Common myeloid progenitor, CD34-positive (primary cell): ENCODE data around the gene SMIM8.
A peak's percentile ranks its signal among the peaks of the same experiment; 100 is the strongest.

Source experiments
- CTCF ChIA-PET: fragments of 350-600 bp; sonication (Branson Sonifier 250); formaldehyde crosslinking; loops from one replicate; lab custom pipeline; 2021; ENCODE audit warnings: antibody characterized with exemption; lab: Charles Lee
- POLR2A ChIA-PET: fragments of 350-600 bp; sonication (Branson Sonifier 250); formaldehyde crosslinking; loops from one replicate; lab custom pipeline; 2021; ENCODE audit warnings: antibody characterized with exemption; lab: Charles Lee
- DNase-seq, 3 donors: peaks; one replicate each; pipeline versions ENCODE4 v3.0.0 to v3.0.0-alpha.2; 2013
- H3K27ac ChIP-seq, 2 experiments: 1 replicate in 1 of 2; 2 replicates in 1 of 2; pipeline ENCODE4 v1.7.0; 2013; ENCODE audit warnings: inconsistent platforms in 2 of 2, low read length in 2 of 2, mild to moderate bottlenecking in 2 of 2, low read depth in 1 of 2, moderate library complexity in 1 of 2; ENCODE audit not compliant: severe bottlenecking in 2 of 2, insufficient read depth in 1 of 2, poor library complexity in 1 of 2
- H3K27me3 ChIP-seq, 5 experiments: replicated peaks in 2 of 5; 1 replicate in 3 of 5; 2 replicates in 2 of 5; pipeline versions ENCODE4 v1.6.1 to v1.7.0; 2013; ENCODE audit warnings: low read length in 4 of 5, mild to moderate bottlenecking in 2 of 5, moderate library complexity in 2 of 5, inconsistent platforms in 1 of 5; ENCODE audit not compliant: insufficient read depth in 5 of 5, control insufficient read depth in 4 of 5
- H3K36me3 ChIP-seq, 4 experiments: 1 replicate in 2 of 4; 2 replicates in 2 of 4; pipeline versions ENCODE4 v1.6.1 to v1.7.0; 2013; ENCODE audit warnings: low read length in 3 of 4, control low read depth in 1 of 4, mild to moderate bottlenecking in 1 of 4; ENCODE audit not compliant: control insufficient read depth in 4 of 4, insufficient read depth in 4 of 4
- H3K4me1 ChIP-seq, 4 experiments: 1 replicate in 3 of 4; 2 replicates in 1 of 4; pipeline versions ENCODE4 v1.6.1 to v1.7.1; 2013; ENCODE audit warnings: low read length in 3 of 4, mild to moderate bottlenecking in 3 of 4, control low read depth in 1 of 4, inconsistent platforms in 1 of 4, moderate library complexity in 1 of 4; ENCODE audit not compliant: control insufficient read depth in 4 of 4, insufficient read depth in 4 of 4; ENCODE audit errors: control extremely low read depth in 1 of 4
- H3K4me3 ChIP-seq, 7 experiments: 1 replicate in 4 of 7; 2 replicates in 3 of 7; pipeline versions ENCODE4 v1.5.1 to v1.7.0; 2013; ENCODE audit warnings: mild to moderate bottlenecking in 7 of 7, low read length in 6 of 7, moderate library complexity in 6 of 7, inconsistent platforms in 2 of 7, low read depth in 2 of 7, control low read depth in 1 of 7; ENCODE audit not compliant: insufficient read depth in 4 of 7, control insufficient read depth in 1 of 7; ENCODE audit errors: extremely low read depth in 1 of 7
- H3K9me3 ChIP-seq, 5 experiments: 1 replicate in 4 of 5; 2 replicates in 1 of 5; pipeline versions ENCODE4 v1.6.1 to v1.7.1; 2013; ENCODE audit warnings: low read length in 4 of 5, mild to moderate bottlenecking in 2 of 5, inconsistent platforms in 1 of 5, low read depth in 1 of 5, moderate library complexity in 1 of 5; ENCODE audit not compliant: control insufficient read depth in 4 of 5, insufficient read depth in 2 of 5; ENCODE audit errors: control extremely low read depth in 1 of 5
- WGBS: methylation state at CpG from one replicate; pipeline ENCODE4 v1.1.5; 2013; ENCODE audit not compliant: insufficient coverage; 5-methylcytosine and 5-hydroxymethylcytosine counted together

The SMIM8 gene

GRCh38 chr6:87357479-87358196, 35.2 kb downstream of the SMIM8 start:
- CTCF ChIA-PET, result no interaction called here
- WGBS, result no CpG with 5 or more reads among the region's 3 CpGs

GRCh38 chr6:87364602-87365252, 42.3 kb downstream of the SMIM8 start:
- H3K27ac ChIP-seq, result no peak overlapping the region
- peak; percentile 19 to 60 (median 34) for DNase-seq
- H3K9me3 ChIP-seq, result peaks cover 0 to 15% (median 7%) of the 10 kb centered on the region in 5 experiments
- H3K4me3 ChIP-seq, result no peak overlapping the region
- H3K4me1 ChIP-seq, result no peaks in the 10 kb centered on the region
- ChIA-PET POLR2A (no interaction called here), CTCF (no interaction called here)
- 79% methylated on average over 3 of the region's 5 CpGs for WGBS
- H3K36me3 ChIP-seq, result no peaks in the 10 kb centered on the region
- H3K27me3 ChIP-seq, result no peaks in the 10 kb centered on the region

More at GRCh38 chr6:87357479-87358196, 35.2 kb downstream of the SMIM8 start:
- Histone ChIP-seq H3K4me1 (no peaks in the 10 kb centered on the region), H3K27ac (no peak overlapping the region), H3K4me3 (no peak overlapping the region), H3K27me3 (no peaks in the 10 kb centered on the region), H3K9me3 (no peaks in the 10 kb centered on the region), H3K36me3 (peaks cover 0 to 2% (median 0%) of the 10 kb centered on the region in 4 experiments)
- POLR2A ChIA-PET, result no interaction called here
- DNase-seq, result no peak

- H3K4me3 ChIP-seq, result no peak overlapping the region
- H3K9me3 ChIP-seq, result peaks cover 0 to 15% (median 7%) of the 10 kb centered on the region in 5 experiments
- DNase-seq, result no peak
- no peak overlapping the region for H3K27ac ChIP-seq
- ChIA-PET CTCF (no interaction called here), POLR2A (no interaction called here)
- no peaks in the 10 kb centered on the region for H3K36me3 ChIP-seq
- 94% methylated on average over 2 of the region's 4 CpGs for WGBS
- no peaks in the 10 kb centered on the region for H3K27me3 ChIP-seq
- no peaks in the 10 kb centered on the region for H3K4me1 ChIP-seq
Measured at GRCh38 chr6:87366072-87366827, 43.9 kb downstream of the SMIM8 start.

GRCh38 chr6:87366899-87367298, 44.5 kb downstream of the SMIM8 start:
- Histone ChIP-seq H3K27me3 (no peaks in the 10 kb centered on the region), H3K4me1 (no peaks in the 10 kb centered on the region), H3K9me3 (peaks cover 0 to 15% (median 7%) of the 10 kb centered on the region in 5 experiments), H3K4me3 (no peak overlapping the region), H3K36me3 (no peaks in the 10 kb centered on the region), H3K27ac (no peak overlapping the region)
- DNase-seq, result no peak
- WGBS, result 93% methylated on average over 3 of the region's 3 CpGs
- ChIA-PET CTCF (no interaction called here), POLR2A (no interaction called here)

- DNase-seq, result no peak
- H3K36me3 ChIP-seq, result no peaks in the 10 kb centered on the region
Measured at GRCh38 chr6:87373377-87373776, 51.0 kb downstream of the SMIM8 start.

GRCh38 chr6:87375315-87375714, 52.9 kb downstream of the SMIM8 start:
- WGBS, result no CpG with 5 or more reads among the region's 2 CpGs
- H3K27ac ChIP-seq, result no peak overlapping the region
- H3K9me3 ChIP-seq, result peaks cover 0 to 6% (median 0%) of the 10 kb centered on the region in 5 experiments
- POLR2A ChIA-PET, result no interaction called here
- H3K36me3 ChIP-seq, result no peaks in the 10 kb centered on the region
- H3K27me3 ChIP-seq, result no peaks in the 10 kb centered on the region
- no peak overlapping the region for H3K4me3 ChIP-seq
- DNase-seq, result no peak
- CTCF ChIA-PET, result no interaction called here
- no peaks in the 10 kb centered on the region for H3K4me1 ChIP-seq

More at GRCh38 chr6:87373377-87373776, 51.0 kb downstream of the SMIM8 start:
- Histone ChIP-seq H3K4me3 (no peak overlapping the region), H3K4me1 (no peaks in the 10 kb centered on the region), H3K27ac (no peak overlapping the region), H3K9me3 (peaks cover 0 to 11% (median 8%) of the 10 kb centered on the region in 5 experiments), H3K27me3 (no peaks in the 10 kb centered on the region)
- ChIA-PET CTCF (no interaction called here), POLR2A (no interaction called here)
- no CpG with 5 or more reads among the region's 2 CpGs for WGBS
